Right lobe of liver (tissue), 6 donors: Measurements from ENCODE around the gene ZNHIT6. TPM values are rescaled to one million over a fixed set of nuclear protein-coding genes. Genes with fewer than 3 reads are reported as not detected.

ENCODE experiments used
- ATAC-seq, 4 donors: fragments of 200-7000 bp; cut with Tn5 transposase; one replicate each; pipeline ENCODE4 v1.9.1; 2020; ENCODE audit warnings: mild to moderate bottlenecking in 4 of 4, moderate library complexity in 4 of 4
- DNase-seq, 3 donors: peaks; one replicate each; pipeline ENCODE4 v3.0.0-alpha.2; 2020
- H3K27ac ChIP-seq, 3 donors: fragments of 200-600 bp; one replicate each; pipeline ENCODE4 v1.8.0; 2022
- H3K27me3 ChIP-seq, 2 donors: fragments of 200-600 bp; one replicate each; pipeline ENCODE4 v1.8.0; 2022
- H3K36me3 ChIP-seq, 4 donors: fragments of 200-600 bp; sonication (generic) in 1 of 4; one replicate each; pipeline versions ENCODE4 v1.5.1 to v1.8.0; 2017 to 2022; ENCODE audit warnings: control low read depth in 1 of 4
- H3K4me1 ChIP-seq, 4 donors: fragments of 200-600 bp; sonication (generic) in 1 of 4; one replicate each; pipeline versions ENCODE4 v1.5.1 to v1.8.0; 2017 to 2022; ENCODE audit warnings: control low read depth in 1 of 4
- H3K4me3 ChIP-seq, 3 donors: fragments of 200-600 bp; one replicate each; pipeline ENCODE4 v1.8.0; 2022
- H3K9me3 ChIP-seq, 4 donors: fragments of 200-600 bp; sonication (generic) in 1 of 4; one replicate each; pipeline versions ENCODE4 v1.5.1 to v1.8.0; 2017 to 2022; ENCODE audit warnings: control low read depth in 1 of 4
- POLR2A ChIP-seq: fragments of 450-650 bp; IDR thresholded peaks from one replicate; pipeline ENCODE4 v1.6.1; 2017; ENCODE audit warnings: antibody characterized with exemption, mild to moderate bottlenecking
- WGBS: methylation state at CpG from one replicate; pipeline ENCODE4 v1.1.6; 2018; ENCODE audit warnings: low coverage, low lambda C conversion rate; ENCODE audit not compliant: insufficient coverage; ENCODE audit errors: missing lambda C conversion rate; 5-methylcytosine and 5-hydroxymethylcytosine counted together
- intact Hi-C, 2 donors: fragments of 100-400 bp; cut with DNase I; formaldehyde crosslinking; loops; one replicate each; pipeline versions ENCODE4 v1.11.2 to v1.14.1; 2022
- total RNA-seq, 6 experiments: library from RNA; depleted of rRNA in 2 of 6; stranded (reverse); fragments of >200 nt in 2 of 6; fragmentation: NEBNext Ultra II Directional in 3 of 6; extraction: Animal tissue kit (Norgen Biotek cat#: 25700) in 3 of 6; gene quantifications; one replicate each; pipeline versions ENCODE4 v1.1.0 to v1.2.4, GENCODE V29; 2016 to 2023
- TF ChIP-seq, protein P1 (sequence below), 4 donors: fragments of 200-600 bp in 3 of 4; fragments of 450-650 bp in 1 of 4; IDR thresholded peaks; one replicate each; pipeline versions ENCODE4 v1.5.1 to v1.8.0; 2016 to 2022; ENCODE audit warnings: antibody characterized with exemption in 4 of 4, mild to moderate bottlenecking in 2 of 4
- donor health status: DM: no; HTN: yes; CAD: no.
- donor health status: DM: no; HTN: no; CAD: no.
- donor health status: DM: no; HTN: no; CAD: no.
- donor health status: DM: no; HTN: yes; CAD: no.
- donor health status: DM: no; HTN: yes; CAD: no.

The ZNHIT6 gene
- total RNA-seq, 6 experiments from 2014 or later, result 3.1 to 5.1 (median 4.2) TPM

DNA sequence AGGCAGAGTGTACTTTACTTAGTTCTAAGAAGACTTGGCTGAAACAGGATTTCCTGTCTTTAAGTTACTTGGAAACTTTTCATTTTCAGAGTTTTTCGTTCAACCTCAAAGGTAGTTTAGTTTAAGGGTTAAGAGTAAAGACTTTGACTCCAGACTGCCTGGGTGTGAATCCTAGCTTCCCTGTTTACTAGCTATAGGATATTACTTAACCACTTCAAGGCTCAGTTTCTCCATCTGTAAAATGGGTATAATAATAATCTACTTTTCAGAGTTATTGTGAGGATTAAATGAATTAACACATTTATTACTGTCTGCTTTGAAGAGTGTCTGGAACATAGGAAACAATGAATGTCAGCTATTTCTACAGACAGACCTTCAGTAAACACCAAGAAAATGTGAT is 30.0 kb downstream of the ZNHIT6 start:
- DNase-seq, result no peak
- WGBS, result 92% methylated on average over 1 of the region's 1 CpG
- intact Hi-C loops, result no loop called here
- Histone ChIP-seq H3K4me3 (no peak overlapping the region), H3K4me1 (no peaks in the 10 kb centered on the region), H3K36me3 (peaks cover 0 to 21% (median 2%) of the 10 kb centered on the region in 4 donors), H3K27me3 (no peaks in the 10 kb centered on the region), H3K9me3 (no peaks in the 10 kb centered on the region), H3K27ac (no peak overlapping the region)
- TF ChIP-seq, protein P1, sequence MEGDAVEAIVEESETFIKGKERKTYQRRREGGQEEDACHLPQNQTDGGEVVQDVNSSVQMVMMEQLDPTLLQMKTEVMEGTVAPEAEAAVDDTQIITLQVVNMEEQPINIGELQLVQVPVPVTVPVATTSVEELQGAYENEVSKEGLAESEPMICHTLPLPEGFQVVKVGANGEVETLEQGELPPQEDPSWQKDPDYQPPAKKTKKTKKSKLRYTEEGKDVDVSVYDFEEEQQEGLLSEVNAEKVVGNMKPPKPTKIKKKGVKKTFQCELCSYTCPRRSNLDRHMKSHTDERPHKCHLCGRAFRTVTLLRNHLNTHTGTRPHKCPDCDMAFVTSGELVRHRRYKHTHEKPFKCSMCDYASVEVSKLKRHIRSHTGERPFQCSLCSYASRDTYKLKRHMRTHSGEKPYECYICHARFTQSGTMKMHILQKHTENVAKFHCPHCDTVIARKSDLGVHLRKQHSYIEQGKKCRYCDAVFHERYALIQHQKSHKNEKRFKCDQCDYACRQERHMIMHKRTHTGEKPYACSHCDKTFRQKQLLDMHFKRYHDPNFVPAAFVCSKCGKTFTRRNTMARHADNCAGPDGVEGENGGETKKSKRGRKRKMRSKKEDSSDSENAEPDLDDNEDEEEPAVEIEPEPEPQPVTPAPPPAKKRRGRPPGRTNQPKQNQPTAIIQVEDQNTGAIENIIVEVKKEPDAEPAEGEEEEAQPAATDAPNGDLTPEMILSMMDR (IDR thresholded peaks at IDR 0.05), result no peak
- TF ChIP-seq POLR2A, result no peak
- ATAC-seq, result no peak

DNA sequence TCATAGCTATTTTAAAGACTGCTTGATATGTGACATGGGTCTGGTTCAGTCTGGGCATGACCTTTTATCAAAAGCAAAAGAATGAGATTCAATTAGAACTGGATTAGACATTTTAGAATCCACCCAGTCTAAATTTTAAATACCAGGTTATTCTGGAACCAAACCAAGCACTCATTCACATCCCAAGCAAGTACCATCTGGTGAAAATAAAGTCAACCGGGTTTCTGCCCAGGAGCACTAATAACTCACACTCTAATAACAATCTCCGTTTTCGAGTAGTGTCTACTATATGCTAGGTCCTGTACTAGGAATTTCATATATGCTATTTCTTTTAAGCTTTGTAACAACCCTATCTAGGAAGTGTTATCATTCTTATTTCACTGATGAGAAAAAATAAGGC is 30.6 kb downstream of the ZNHIT6 start:
- TF ChIP-seq POLR2A, result no peak
- TF ChIP-seq, protein P1 (IDR thresholded peaks at IDR 0.05), result no peak
- ATAC-seq, result no peak
- Histone ChIP-seq H3K4me1 (no peaks in the 10 kb centered on the region), H3K9me3 (no peaks in the 10 kb centered on the region), H3K36me3 (peaks cover 0 to 21% (median 2%) of the 10 kb centered on the region in 4 donors), H3K27ac (no peak overlapping the region), H3K4me3 (no peak overlapping the region), H3K27me3 (no peaks in the 10 kb centered on the region)
- no peak for DNase-seq
- intact Hi-C loops, result no loop called here
- 95% methylated on average over 3 of the region's 3 CpGs for WGBS

DNA sequence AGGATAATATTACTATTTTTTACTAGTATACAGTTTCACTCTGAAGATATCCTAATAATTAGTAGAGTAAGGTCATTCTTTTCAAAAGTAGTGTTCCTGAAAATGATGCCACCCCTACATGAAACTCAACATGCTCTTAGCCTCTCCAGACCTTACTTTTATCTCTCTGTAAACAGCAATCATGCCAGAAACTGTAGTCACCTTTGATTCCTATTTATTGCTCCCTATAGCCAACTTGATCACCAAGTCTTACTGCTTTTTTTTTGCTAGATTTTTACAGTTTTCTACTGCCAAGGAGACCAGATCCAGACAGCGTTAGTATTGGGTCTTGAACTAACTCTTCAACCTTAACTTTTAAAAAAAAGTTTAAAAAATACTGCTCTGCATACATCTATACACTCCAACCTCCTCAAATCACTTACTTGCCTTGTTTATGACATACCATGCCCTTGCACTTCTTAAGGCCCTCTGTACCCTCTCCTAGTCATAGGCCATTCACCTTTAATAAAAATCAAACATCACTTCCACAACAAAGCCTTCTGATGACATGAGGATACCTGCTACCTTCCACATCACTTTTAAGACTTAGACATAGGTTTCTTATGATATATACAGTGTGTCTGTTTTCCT is 36.1 kb downstream of the ZNHIT6 start:
- WGBS, result 92% methylated on average over 1 of the region's 1 CpG
- no peaks in the 10 kb centered on the region for H3K9me3 ChIP-seq
- DNase-seq, result no peak
- no peak for ATAC-seq
- intact Hi-C loops, result no loop called here
- H3K27me3 ChIP-seq, result no peaks in the 10 kb centered on the region
- TF ChIP-seq, protein P1 (IDR thresholded peaks at IDR 0.05), result no peak
- no peak for TF ChIP-seq POLR2A
- H3K4me3 ChIP-seq, result no peak overlapping the region
- no peaks in the 10 kb centered on the region for H3K4me1 ChIP-seq
- H3K27ac ChIP-seq, result no peak overlapping the region
- peaks cover 0 to 18% (median 2%) of the 10 kb centered on the region in 4 donors for H3K36me3 ChIP-seq

DNA sequence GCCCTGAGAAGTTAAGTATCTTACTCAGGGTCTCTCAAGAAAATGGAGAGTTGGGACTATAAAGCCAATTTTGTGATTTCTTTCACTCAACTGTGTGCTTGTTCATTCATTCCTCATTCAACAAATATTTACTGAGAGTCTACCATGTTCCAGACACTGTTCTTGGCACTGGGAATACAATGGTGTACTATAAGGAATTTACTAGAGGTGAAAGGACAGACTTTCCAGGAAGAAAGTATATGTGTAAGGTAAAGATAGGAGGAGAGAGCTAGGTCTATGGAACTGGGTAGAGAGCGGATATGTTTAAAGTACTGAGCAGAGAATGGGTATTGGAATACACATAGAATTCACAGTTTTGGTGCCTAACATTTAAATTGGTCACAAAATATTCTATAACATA is 42.3 kb downstream of the ZNHIT6 start:
- DNase-seq, result no peak
- Histone ChIP-seq H3K9me3 (no peaks in the 10 kb centered on the region), H3K4me1 (peaks cover 0 to 17% (median 0%) of the 10 kb centered on the region in 4 donors), H3K36me3 (no peaks in the 10 kb centered on the region), H3K27me3 (no peaks in the 10 kb centered on the region), H3K4me3 (no peak overlapping the region), H3K27ac (no peak overlapping the region)
- intact Hi-C loops, result no loop called here
- no peak for ATAC-seq
- no peak for TF ChIP-seq POLR2A
- TF ChIP-seq, protein P1 (IDR thresholded peaks at IDR 0.05), result no peak
- 90% methylated on average over 1 of the region's 1 CpG for whole genome bisulfite sequencing
